ENCODE data around the gene CHAC1.

DNA sequence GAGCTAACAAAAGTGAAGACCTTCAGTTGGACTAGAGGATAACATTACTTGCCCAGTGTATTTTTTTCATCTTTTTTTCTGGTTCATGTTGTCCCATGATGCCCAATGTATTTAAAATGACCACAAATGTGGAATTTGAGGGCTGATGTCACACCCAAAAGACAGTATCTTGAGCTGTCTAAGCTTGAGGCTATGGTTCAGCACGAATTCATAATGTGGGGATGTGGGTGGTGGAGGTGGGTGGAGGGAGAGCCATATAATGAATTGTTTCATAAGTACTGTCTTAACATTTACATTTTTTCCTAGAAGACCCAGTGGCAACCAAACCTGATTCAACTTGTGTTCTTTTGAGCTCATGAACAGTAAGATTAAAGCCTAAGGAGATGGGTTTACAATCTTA is 37.5 kb downstream of the CHAC1 start:
- TF ChIP-seq, protein P1, sequence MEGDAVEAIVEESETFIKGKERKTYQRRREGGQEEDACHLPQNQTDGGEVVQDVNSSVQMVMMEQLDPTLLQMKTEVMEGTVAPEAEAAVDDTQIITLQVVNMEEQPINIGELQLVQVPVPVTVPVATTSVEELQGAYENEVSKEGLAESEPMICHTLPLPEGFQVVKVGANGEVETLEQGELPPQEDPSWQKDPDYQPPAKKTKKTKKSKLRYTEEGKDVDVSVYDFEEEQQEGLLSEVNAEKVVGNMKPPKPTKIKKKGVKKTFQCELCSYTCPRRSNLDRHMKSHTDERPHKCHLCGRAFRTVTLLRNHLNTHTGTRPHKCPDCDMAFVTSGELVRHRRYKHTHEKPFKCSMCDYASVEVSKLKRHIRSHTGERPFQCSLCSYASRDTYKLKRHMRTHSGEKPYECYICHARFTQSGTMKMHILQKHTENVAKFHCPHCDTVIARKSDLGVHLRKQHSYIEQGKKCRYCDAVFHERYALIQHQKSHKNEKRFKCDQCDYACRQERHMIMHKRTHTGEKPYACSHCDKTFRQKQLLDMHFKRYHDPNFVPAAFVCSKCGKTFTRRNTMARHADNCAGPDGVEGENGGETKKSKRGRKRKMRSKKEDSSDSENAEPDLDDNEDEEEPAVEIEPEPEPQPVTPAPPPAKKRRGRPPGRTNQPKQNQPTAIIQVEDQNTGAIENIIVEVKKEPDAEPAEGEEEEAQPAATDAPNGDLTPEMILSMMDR (IDR thresholded peaks at IDR 0.05): no peak
- TF ChIP-seq POLR2AphosphoS5 (IDR thresholded peaks at IDR 0.05) (no peak), POLR2A (IDR thresholded peaks at IDR 0.05) (no peak)
